Trophoblast cell (in vitro differentiated cells and primary cell): ENCODE data around the gene FGGY.

ENCODE experiments used
- DNase-seq, 2 donors: peaks; one replicate each; pipeline ENCODE4 v3.0.0-alpha.2; 2016
- H2AFZ ChIP-seq: 2 replicates; pipeline ENCODE4 v1.6.1; 2013; ENCODE audit warnings: low read length, moderate library complexity, mild to moderate bottlenecking; ENCODE audit not compliant: insufficient read depth, poor library complexity
- H2AK5ac ChIP-seq: 2 replicates; pipeline ENCODE4 v1.6.1; 2013; ENCODE audit warnings: mild to moderate bottlenecking, low read length
- H2BK120ac ChIP-seq: 2 replicates; pipeline ENCODE4 v1.6.1; 2013; ENCODE audit warnings: low read length, mild to moderate bottlenecking, moderate library complexity; ENCODE audit not compliant: insufficient read depth, poor library complexity
- H2BK12ac ChIP-seq: 2 replicates; pipeline ENCODE4 v1.6.1; 2013; ENCODE audit warnings: mild to moderate bottlenecking, low read length, moderate library complexity
- H2BK5ac ChIP-seq: 2 replicates; pipeline ENCODE4 v1.6.1; 2013; ENCODE audit warnings: low read length, low read depth, moderate library complexity, mild to moderate bottlenecking; ENCODE audit not compliant: poor library complexity
- H3K14ac ChIP-seq: 2 replicates; pipeline ENCODE4 v1.6.1; 2013; ENCODE audit warnings: mild to moderate bottlenecking, low read length
- H3K18ac ChIP-seq: 2 replicates; pipeline ENCODE4 v1.6.1; 2013; ENCODE audit warnings: mild to moderate bottlenecking, low read length
- H3K23ac ChIP-seq: 2 replicates; pipeline ENCODE4 v1.6.1; 2013; ENCODE audit warnings: low read length
- H3K27ac ChIP-seq: 2 replicates; pipeline ENCODE4 v1.5.1; 2013; ENCODE audit warnings: low read depth, mild to moderate bottlenecking, inconsistent platforms, low read length, moderate library complexity
- H3K27me3 ChIP-seq: 2 replicates; pipeline ENCODE4 v1.6.1; 2013; ENCODE audit warnings: inconsistent platforms, mild to moderate bottlenecking, low read length, moderate library complexity; ENCODE audit not compliant: insufficient read depth
- H3K36me3 ChIP-seq, 2 experiments: 1 replicate in 1 of 2; 2 replicates in 1 of 2; pipeline ENCODE4 v1.6.1; 2013; ENCODE audit warnings: low read length in 2 of 2, mild to moderate bottlenecking in 2 of 2, moderate library complexity in 1 of 2; ENCODE audit not compliant: insufficient read depth in 2 of 2, control insufficient read depth in 1 of 2
- H3K4ac ChIP-seq: 2 replicates; pipeline ENCODE4 v1.6.1; 2013; ENCODE audit warnings: low read depth, mild to moderate bottlenecking, low read length, moderate library complexity
- H3K4me1 ChIP-seq, 2 experiments: 1 replicate in 1 of 2; 2 replicates in 1 of 2; pipeline ENCODE4 v1.6.1; 2013; ENCODE audit warnings: low read length in 2 of 2, mild to moderate bottlenecking in 2 of 2, moderate library complexity in 1 of 2; ENCODE audit not compliant: insufficient read depth in 2 of 2, control insufficient read depth in 1 of 2
- H3K4me2 ChIP-seq: 2 replicates; pipeline ENCODE4 v1.6.1; 2013; ENCODE audit warnings: inconsistent platforms, mild to moderate bottlenecking, low read length, moderate library complexity
- H3K4me3 ChIP-seq: 2 replicates; pipeline ENCODE4 v1.5.1; 2013; ENCODE audit warnings: mild to moderate bottlenecking, low read depth, low read length, inconsistent platforms
- H3K79me1 ChIP-seq: one replicate; pipeline ENCODE4 v1.6.1; 2013; ENCODE audit warnings: low read length
- H3K79me2 ChIP-seq: 2 replicates; pipeline ENCODE4 v1.6.1; 2013; ENCODE audit warnings: low read length, mild to moderate bottlenecking; ENCODE audit not compliant: control insufficient read depth, insufficient read depth, poor library complexity
- H3K9ac ChIP-seq: 2 replicates; pipeline ENCODE4 v1.6.1; 2013; ENCODE audit warnings: mild to moderate bottlenecking, low read length
- H3K9me3 ChIP-seq: 2 replicates; pipeline ENCODE4 v1.6.1; 2013; ENCODE audit warnings: low read depth, mild to moderate bottlenecking, control low read depth, inconsistent platforms, low read length; ENCODE audit not compliant: insufficient read depth
- H4K12ac ChIP-seq: 2 replicates; pipeline ENCODE4 v1.6.1; 2013; ENCODE audit warnings: low read depth, mild to moderate bottlenecking, low read length, moderate library complexity
- H4K8ac ChIP-seq: 2 replicates; pipeline ENCODE4 v1.6.1; 2013; ENCODE audit warnings: low read depth, mild to moderate bottlenecking, low read length, moderate library complexity
- H4K91ac ChIP-seq: one replicate; pipeline ENCODE4 v1.6.1; 2013; ENCODE audit warnings: low read depth, mild to moderate bottlenecking, low read length, moderate library complexity
- WGBS: extraction: QIAGEN DNeasy Blood & Tissue Kit; methylation state at CpG from one replicate; pipeline ENCODE4 v1.1.7; 2013; ENCODE audit warnings: missing lambda C conversion rate; ENCODE audit not compliant: insufficient read length, insufficient coverage; ENCODE audit errors: extremely low coverage; 5-methylcytosine and 5-hydroxymethylcytosine counted together

The FGGY gene

GRCh38 chr1:59747420-59748024 lies 450.6 kb downstream of the FGGY start:
- Histone ChIP-seq H3K23ac (no peak overlapping the region), H3K36me3 (no peaks in the 10 kb centered on the region), H3K14ac (no peak overlapping the region), H2AFZ (no peak overlapping the region), H3K4me3 (no peak overlapping the region), H4K12ac (no peak overlapping the region), H2BK5ac (no peak overlapping the region), H2BK120ac (no peak overlapping the region), H3K79me2 (no peaks in the 10 kb centered on the region), H3K9me3 (no peaks in the 10 kb centered on the region), H3K4ac (no peak overlapping the region), H3K9ac (no peak overlapping the region), H3K79me1 (no peaks in the 10 kb centered on the region), H2BK12ac (no peak overlapping the region), H3K4me2 (no peak overlapping the region), H4K91ac (no peak overlapping the region), H3K27me3 (no peaks in the 10 kb centered on the region), H2AK5ac (no peak overlapping the region), H3K18ac (no peak overlapping the region), H4K8ac (no peak overlapping the region), H3K4me1 (peaks cover 2 to 4% of the 10 kb centered on the region in 2 experiments), H3K27ac (no peak overlapping the region)
- no peak for DNase-seq
- WGBS = no CpG with 5 or more reads among the region's 2 CpGs

GRCh38 chr1:59748123-59748522 lies 451.2 kb downstream of the FGGY start:
- Histone ChIP-seq H2AK5ac (no peak overlapping the region), H3K4me1 (peaks cover 2 to 4% of the 10 kb centered on the region in 2 experiments), H2AFZ (no peak overlapping the region), H3K4ac (no peak overlapping the region), H3K18ac (no peak overlapping the region), H3K27ac (no peak overlapping the region), H2BK5ac (no peak overlapping the region), H3K9ac (no peak overlapping the region), H2BK12ac (no peak overlapping the region), H3K9me3 (no peaks in the 10 kb centered on the region), H4K8ac (no peak overlapping the region), H3K79me2 (no peaks in the 10 kb centered on the region), H4K91ac (no peak overlapping the region), H3K79me1 (no peaks in the 10 kb centered on the region), H2BK120ac (no peak overlapping the region), H3K4me3 (no peak overlapping the region), H4K12ac (no peak overlapping the region), H3K14ac (no peak overlapping the region), H3K23ac (no peak overlapping the region), H3K4me2 (no peak overlapping the region), H3K27me3 (no peaks in the 10 kb centered on the region), H3K36me3 (no peaks in the 10 kb centered on the region)
- no peak for DNase-seq
- no CpG with 5 or more reads among the region's 1 CpG for WGBS

GRCh38 chr1:59750328-59751003 lies 453.6 kb downstream of the FGGY start:
- H3K4me2 ChIP-seq = no peak overlapping the region
- no peak overlapping the region for H2BK12ac ChIP-seq
- H2AFZ ChIP-seq = no peak overlapping the region
- DNase-seq = peak; percentile 47 to 77
- H4K8ac ChIP-seq = no peak overlapping the region
- no CpG with 5 or more reads among the region's 4 CpGs for WGBS
- no peak overlapping the region for H3K9ac ChIP-seq
- peaks cover 2 to 4% of the 10 kb centered on the region in 2 experiments for H3K4me1 ChIP-seq
- H3K79me1 ChIP-seq = no peaks in the 10 kb centered on the region
- H2BK5ac ChIP-seq = no peak overlapping the region
- H3K79me2 ChIP-seq = no peaks in the 10 kb centered on the region
- H3K23ac ChIP-seq = no peak overlapping the region
- no peaks in the 10 kb centered on the region for H3K27me3 ChIP-seq
- no peaks in the 10 kb centered on the region for H3K36me3 ChIP-seq
- H3K27ac ChIP-seq = no peak overlapping the region
- H2AK5ac ChIP-seq = no peak overlapping the region
- H3K18ac ChIP-seq = no peak overlapping the region
- H3K4me3 ChIP-seq = no peak overlapping the region
- H3K14ac ChIP-seq = no peak overlapping the region
- H4K12ac ChIP-seq = no peak overlapping the region
- no peak overlapping the region for H3K4ac ChIP-seq
- no peak overlapping the region for H2BK120ac ChIP-seq
- H4K91ac ChIP-seq = no peak overlapping the region
- H3K9me3 ChIP-seq = no peaks in the 10 kb centered on the region

- Histone ChIP-seq H2AK5ac (no peak overlapping the region), H3K4ac (no peak overlapping the region), H3K27me3 (no peaks in the 10 kb centered on the region), H2BK120ac (no peak overlapping the region), H3K4me3 (no peak overlapping the region), H2BK5ac (no peak overlapping the region), H3K36me3 (no peaks in the 10 kb centered on the region), H3K27ac (no peak overlapping the region), H3K79me1 (no peaks in the 10 kb centered on the region), H3K9me3 (no peaks in the 10 kb centered on the region), H3K79me2 (no peaks in the 10 kb centered on the region), H4K12ac (no peak overlapping the region), H3K4me1 (peaks cover 6 to 8% of the 10 kb centered on the region in 2 experiments), H4K8ac (no peak overlapping the region), H3K9ac (no peak overlapping the region), H3K4me2 (no peak overlapping the region), H4K91ac (no peak overlapping the region), H3K14ac (no peak overlapping the region), H2BK12ac (no peak overlapping the region), H2AFZ (no peak overlapping the region), H3K23ac (no peak overlapping the region), H3K18ac (no peak overlapping the region)
- DNase-seq = no peak
- WGBS = no CpG with 5 or more reads among the region's 2 CpGs
Measured at GRCh38 chr1:59751004-59751395, 454.1 kb downstream of the FGGY start.
